Esophagus muscularis mucosa (tissue), 4 donors: ENCODE measurements around the gene KRT13. TPM values are rescaled to one million over a fixed set of nuclear protein-coding genes. Genes with fewer than 3 reads are reported as not detected.
A peak's percentile ranks its signal among the peaks of the same experiment; 100 is the strongest.

ENCODE experiments used
- DNase-seq: peaks from one replicate; pipeline ENCODE4 v3.0.0-alpha.2; 2017; ENCODE audit errors: extremely low spot score
- H3K27ac ChIP-seq, 4 donors: fragments of 200-600 bp; sonication (generic); replicated peaks in 1 of 4; 1 replicate in 3 of 4; 2 replicates in 1 of 4; pipeline ENCODE4 v1.5.1; 2016 to 2019; ENCODE audit warnings: mild to moderate bottlenecking in 1 of 4
- H3K27me3 ChIP-seq, 4 donors: fragments of 200-600 bp; sonication (generic); one replicate each; pipeline versions ENCODE4 v1.5.1 to v1.6.0; 2016 to 2019
- H3K36me3 ChIP-seq, 4 donors: fragments of 200-600 bp; sonication (generic); one replicate each; pipeline ENCODE4 v1.5.1; 2016 to 2019
- H3K4me1 ChIP-seq, 4 donors: fragments of 200-600 bp; sonication (generic); one replicate each; pipeline ENCODE4 v1.5.1; 2016 to 2019
- H3K4me3 ChIP-seq, 4 donors: fragments of 200-600 bp; sonication (generic); 1 replicate in 2 of 4; 2 replicates in 2 of 4; pipeline ENCODE4 v1.5.1; 2016 to 2019; ENCODE audit warnings: mild to moderate bottlenecking in 4 of 4, moderate library complexity in 1 of 4
- H3K9me3 ChIP-seq, 4 donors: fragments of 200-600 bp; sonication (generic); 1 replicate in 3 of 4; 2 replicates in 1 of 4; pipeline ENCODE4 v1.5.1; 2016 to 2019
- CTCF ChIP-seq, 3 experiments: fragments of 200-600 bp in 2 of 3; fragments of 450-650 bp in 1 of 3; sonication (generic) in 2 of 3; IDR thresholded peaks; one replicate each; pipeline ENCODE4 v1.5.1; 2017 to 2019; ENCODE audit warnings: antibody characterized with exemption in 3 of 3, mild to moderate bottlenecking in 2 of 3, moderate library complexity in 1 of 3
- EP300 ChIP-seq: sonication (generic); formaldehyde crosslinking; IDR thresholded peaks from one replicate; pipeline ENCODE4 v1.6.1; 2017; ENCODE audit warnings: antibody characterized with exemption
- POLR2A ChIP-seq: fragments of 450-650 bp; IDR thresholded peaks from one replicate; pipeline ENCODE4 v1.6.1; 2017; ENCODE audit warnings: antibody characterized with exemption, moderate library complexity, mild to moderate bottlenecking, low read depth
- POLR2AphosphoS5 ChIP-seq, 2 donors: sonication (generic); formaldehyde crosslinking; IDR thresholded peaks; one replicate each; pipeline ENCODE4 v1.6.1; 2017; ENCODE audit warnings: antibody characterized with exemption in 2 of 2
- WGBS: methylation state at CpG from one replicate; pipeline ENCODE4 v1.1.5; 2018; 5-methylcytosine and 5-hydroxymethylcytosine counted together
- intact Hi-C: fragments of 100-400 bp; cut with DNase I; formaldehyde crosslinking; loops from one replicate; pipeline ENCODE4 v1.15.1; 2023
- total RNA-seq, 4 donors: library from RNA; depleted of rRNA; stranded (reverse); fragments of >200 nt; gene quantifications; one replicate each; pipeline versions ENCODE4 v1.1.0 to v1.2.1, GENCODE V29; 2016

The KRT13 gene
- total RNA-seq, 4 donors from 2014 or later: 0.39 to 23.3 (median 0.52) TPM; not detected in 1

- no peak for TF ChIP-seq POLR2AphosphoS5 (IDR thresholded peaks at IDR 0.05)
- no peak for TF ChIP-seq POLR2A
- TF ChIP-seq CTCF (IDR thresholded peaks at IDR 0.05): no peak
- TF ChIP-seq EP300: no peak
- WGBS: 57% methylated on average over 4 of the region's 5 CpGs
- Histone ChIP-seq H3K27me3 (peaks cover 0 to 3% (median 0%) of the 10 kb centered on the region in 4 donors), H3K36me3 (no peaks in the 10 kb centered on the region), H3K4me3 (no peak overlapping the region), H3K4me1 (peaks cover 17 to 26% (median 20%) of the 10 kb centered on the region in 4 donors), H3K9me3 (peaks cover 0 to 9% (median 3%) of the 10 kb centered on the region in 4 donors), H3K27ac (no peak overlapping the region)
- DNase-seq: no peak
- intact Hi-C loops: no loop called here
Measured at GRCh38 chr17:41551365-41551764, 46.0 kb upstream of the KRT13 start.

- WGBS: 74% methylated on average over 8 of the region's 8 CpGs
- Histone ChIP-seq H3K27me3 (no peaks in the 10 kb centered on the region), H3K9me3 (peaks cover 0 to 9% (median 3%) of the 10 kb centered on the region in 4 donors), H3K4me1 (peaks cover 17 to 26% (median 20%) of the 10 kb centered on the region in 4 donors), H3K4me3 (peak overlapping the region in 1 of 4 donors; percentile 37), H3K36me3 (no peaks in the 10 kb centered on the region), H3K27ac (no peak overlapping the region)
- TF ChIP-seq POLR2AphosphoS5 (IDR thresholded peaks at IDR 0.05): no peak
- TF ChIP-seq CTCF (IDR thresholded peaks at IDR 0.05): no peak
- no peak for TF ChIP-seq POLR2A
- no peak for TF ChIP-seq EP300
- intact Hi-C loops: loop anchor here (1.0 to 5.0 kb wide), 4 partner anchors 98 to 692 kb away; no protein-coding TSS in a partner anchor
- no peak for DNase-seq
Measured at GRCh38 chr17:41549596-41550039, 44.2 kb upstream of the KRT13 start.

GRCh38 chr17:41548844-41549595, 43.6 kb upstream of the KRT13 start:
- H3K4me1 ChIP-seq: peaks cover 17 to 26% (median 20%) of the 10 kb centered on the region in 4 donors
- no peaks in the 10 kb centered on the region for H3K27me3 ChIP-seq
- peak overlapping the region; percentile 26 to 44 (median 36) for H3K4me3 ChIP-seq
- H3K36me3 ChIP-seq: no peaks in the 10 kb centered on the region
- DNase-seq: peak; percentile 93
- peaks cover 0 to 9% (median 3%) of the 10 kb centered on the region in 4 donors for H3K9me3 ChIP-seq
- intact Hi-C loops: loop anchor here (1.0 to 5.0 kb wide), 4 partner anchors 98 to 692 kb away; no protein-coding TSS in a partner anchor
- WGBS: under 1% methylated on average over 18 of the region's 25 CpGs
- peak overlapping the region in 2 of 4 donors; percentile 17 to 46 for H3K27ac ChIP-seq
- peak in 1 of 2 donors; percentile 21 for TF ChIP-seq POLR2AphosphoS5 (IDR thresholded peaks at IDR 0.05)
- TF ChIP-seq POLR2A: no peak
- TF ChIP-seq CTCF (IDR thresholded peaks at IDR 0.05): peak; percentile 69 to 81 (median 73)

- intact Hi-C loops: loop anchor here (2.0 to 5.0 kb wide), 3 partner anchors 114 to 691 kb away; no protein-coding TSS in a partner anchor
- TF ChIP-seq CTCF (IDR thresholded peaks at IDR 0.05) (no peak), POLR2AphosphoS5 (IDR thresholded peaks at IDR 0.05) (peak in 1 of 2 donors; percentile 9)
- DNase-seq: no peak
- H3K27me3 ChIP-seq: no peaks in the 10 kb centered on the region
- peaks cover 17 to 26% (median 20%) of the 10 kb centered on the region in 4 donors for H3K4me1 ChIP-seq
- WGBS: 43% methylated on average over 10 of the region's 23 CpGs
- peaks cover 0 to 9% (median 3%) of the 10 kb centered on the region in 4 donors for H3K9me3 ChIP-seq
- peak overlapping the region; percentile 26 to 44 (median 36) for H3K4me3 ChIP-seq
- peak overlapping the region in 2 of 4 donors; percentile 17 to 46 for H3K27ac ChIP-seq
- no peaks in the 10 kb centered on the region for H3K36me3 ChIP-seq
Measured at GRCh38 chr17:41547921-41548843, 42.8 kb upstream of the KRT13 start.
